NCI-H1436 (cell line): ENCODE results near the gene NDUFB10.

ENCODE experiments used
- DNase-seq: peaks from one replicate; lab custom pipeline; 2025; lab: John Stamatoyannopoulos, UW

NDUFB10 gene

DNA sequence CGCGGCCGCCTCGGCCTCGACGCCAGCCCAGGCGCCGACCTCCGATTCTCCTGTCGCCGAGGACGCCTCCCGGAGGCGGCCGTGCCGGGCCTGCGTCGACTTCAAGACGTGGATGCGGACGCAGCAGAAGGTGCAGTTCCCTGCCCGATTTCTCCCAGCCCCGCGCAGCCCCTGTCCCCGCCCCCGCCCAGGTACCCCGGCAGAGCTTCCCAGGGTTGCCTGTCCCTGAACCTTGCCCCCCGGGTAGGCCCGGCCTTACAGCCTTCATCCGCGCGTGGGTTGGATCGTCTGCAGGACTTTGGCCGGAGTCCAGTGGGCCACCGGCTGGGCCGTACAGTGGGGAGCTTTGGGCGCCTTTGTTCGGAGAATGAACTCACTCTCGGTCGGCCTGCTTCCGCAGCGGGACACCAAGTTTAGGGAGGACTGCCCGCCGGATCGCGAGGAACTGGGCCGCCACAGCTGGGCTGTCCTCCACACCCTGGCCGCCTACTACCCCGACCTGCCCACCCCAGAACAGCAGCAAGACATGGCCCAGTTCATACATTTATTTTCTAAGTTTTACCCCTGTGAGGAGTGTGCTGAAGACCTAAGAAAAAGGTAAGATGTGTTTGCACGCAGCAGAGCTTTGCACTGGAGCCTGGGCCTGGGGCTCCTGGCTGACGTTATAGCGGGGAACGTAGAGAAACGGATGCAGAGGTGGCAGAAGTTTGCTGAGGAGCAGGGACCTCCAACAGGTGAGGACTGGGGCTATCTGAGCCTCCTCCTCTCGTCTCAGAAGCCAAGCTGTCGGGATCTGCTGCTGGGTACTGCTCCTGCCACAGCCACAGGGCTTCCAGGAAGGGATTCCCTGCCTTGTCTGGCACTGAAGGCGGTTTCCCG is 25.2 kb downstream of the NDUFB10 start:
- DNase-seq, result no peak

DNA sequence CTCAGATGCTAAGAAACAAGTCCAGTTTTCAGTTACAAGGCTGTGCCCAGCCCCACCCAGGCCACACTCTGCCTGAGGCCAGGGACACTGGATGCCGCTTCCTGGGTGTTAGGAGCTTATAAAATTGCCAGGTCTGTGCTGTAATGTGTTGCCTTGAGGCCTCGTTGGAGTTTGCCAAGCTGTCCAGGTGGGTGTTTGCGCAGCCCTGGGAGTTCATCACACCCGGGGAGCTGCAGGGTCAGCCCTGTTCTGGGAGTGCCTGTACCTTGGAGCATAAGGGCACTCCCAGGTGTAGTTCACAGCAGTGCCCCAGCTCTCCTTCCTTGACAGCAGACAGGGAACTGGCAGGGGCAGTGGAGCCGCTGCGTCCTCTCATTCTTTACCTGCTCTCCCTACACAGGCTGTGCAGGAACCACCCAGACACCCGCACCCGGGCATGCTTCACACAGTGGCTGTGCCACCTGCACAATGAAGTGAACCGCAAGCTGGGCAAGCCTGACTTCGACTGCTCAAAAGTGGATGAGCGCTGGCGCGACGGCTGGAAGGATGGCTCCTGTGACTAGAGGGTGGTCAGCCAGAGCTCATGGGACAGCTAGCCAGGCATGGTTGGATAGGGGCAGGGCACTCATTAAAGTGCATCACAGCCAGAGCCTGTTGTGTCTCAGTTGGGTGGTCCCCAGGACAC is 26.3 kb downstream of the NDUFB10 start:
- no peak for DNase-seq

- DNase-seq, result no peak
Observed at GRCh38 chr16:1987198-1987597, 27.9 kb downstream of the NDUFB10 start.

GRCh38 chr16:1989209-1990100 is 30.1 kb downstream of the NDUFB10 start, which contains the start of gene SYNGR3:
Gene SYNGR3 (plus strand): TSS chr16:1989970. CDS start chr16:1990103, 133 bp downstream.
- DNase-seq, result no peak

DNA sequence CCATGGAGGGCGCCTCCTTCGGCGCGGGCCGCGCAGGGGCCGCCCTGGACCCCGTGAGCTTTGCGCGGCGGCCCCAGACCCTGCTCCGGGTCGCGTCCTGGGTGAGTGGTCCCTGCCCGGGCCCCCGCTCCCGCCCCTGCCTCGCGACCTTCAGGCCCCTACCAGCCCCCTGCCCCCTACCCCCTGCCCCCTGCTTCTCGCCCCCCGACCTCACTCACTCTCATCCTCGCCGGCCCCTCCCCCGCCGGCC is 30.7 kb downstream of the NDUFB10 start:
- no peak for DNase-seq

- peak; percentile 47 for DNase-seq
Observed at GRCh38 chr16:1990351-1991134, 31.2 kb downstream of the NDUFB10 start.

GRCh38 chr16:1991135-1991551 is 31.8 kb downstream of the NDUFB10 start:
- no peak for DNase-seq

DNA sequence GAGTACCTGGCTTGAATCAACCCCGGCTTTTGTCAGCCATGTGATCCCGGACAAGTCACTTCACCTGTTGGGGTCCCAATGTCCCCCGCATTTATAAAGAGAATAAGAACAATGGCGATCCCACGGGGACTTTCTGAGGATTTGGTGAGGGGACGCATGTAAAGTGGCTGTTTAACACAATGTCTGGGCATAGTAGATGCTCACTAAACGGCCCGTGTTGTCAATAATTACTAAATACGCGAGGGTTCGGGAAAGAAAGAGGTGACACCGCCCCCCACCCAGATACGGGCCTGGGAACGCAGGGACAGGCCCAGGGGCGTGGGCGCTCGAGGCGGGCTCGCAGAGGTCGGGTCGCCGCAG is 32.2 kb downstream of the NDUFB10 start:
- no peak for DNase-seq

GRCh38 chr16:1991948-1992703 is 32.8 kb downstream of the NDUFB10 start:
- no peak for DNase-seq

DNA sequence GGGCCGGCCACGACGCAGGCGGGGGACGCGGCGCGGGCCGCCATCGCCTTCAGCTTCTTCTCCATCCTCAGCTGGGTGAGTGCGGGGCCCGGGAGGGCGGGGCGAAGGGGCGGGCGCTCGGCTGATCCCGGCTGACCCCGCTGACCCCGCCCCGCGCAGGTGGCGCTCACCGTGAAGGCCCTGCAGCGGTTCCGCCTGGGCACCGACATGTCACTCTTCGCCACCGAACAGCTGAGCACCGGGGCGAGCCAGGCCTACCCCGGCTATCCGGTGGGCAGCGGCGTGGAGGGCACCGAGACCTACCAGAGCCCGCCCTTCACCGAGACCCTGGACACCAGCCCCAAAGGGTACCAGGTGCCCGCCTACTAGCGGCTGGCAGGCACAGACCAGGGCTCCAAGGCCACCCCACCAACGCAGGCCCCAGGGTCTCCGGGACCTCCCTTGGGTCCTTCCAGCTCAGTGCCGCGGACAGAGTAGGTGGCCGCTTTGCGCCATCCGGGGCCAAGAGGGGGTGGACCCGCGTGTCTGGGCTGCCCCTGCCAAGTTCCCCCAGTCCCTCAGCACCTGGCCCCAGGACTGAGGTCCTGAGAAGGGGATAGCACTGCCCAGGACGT is 33.5 kb downstream of the NDUFB10 start:
- DNase-seq, result no peak

- DNase-seq, result no peak
Observed at GRCh38 chr16:1993731-1994131, 34.4 kb downstream of the NDUFB10 start.

DNA sequence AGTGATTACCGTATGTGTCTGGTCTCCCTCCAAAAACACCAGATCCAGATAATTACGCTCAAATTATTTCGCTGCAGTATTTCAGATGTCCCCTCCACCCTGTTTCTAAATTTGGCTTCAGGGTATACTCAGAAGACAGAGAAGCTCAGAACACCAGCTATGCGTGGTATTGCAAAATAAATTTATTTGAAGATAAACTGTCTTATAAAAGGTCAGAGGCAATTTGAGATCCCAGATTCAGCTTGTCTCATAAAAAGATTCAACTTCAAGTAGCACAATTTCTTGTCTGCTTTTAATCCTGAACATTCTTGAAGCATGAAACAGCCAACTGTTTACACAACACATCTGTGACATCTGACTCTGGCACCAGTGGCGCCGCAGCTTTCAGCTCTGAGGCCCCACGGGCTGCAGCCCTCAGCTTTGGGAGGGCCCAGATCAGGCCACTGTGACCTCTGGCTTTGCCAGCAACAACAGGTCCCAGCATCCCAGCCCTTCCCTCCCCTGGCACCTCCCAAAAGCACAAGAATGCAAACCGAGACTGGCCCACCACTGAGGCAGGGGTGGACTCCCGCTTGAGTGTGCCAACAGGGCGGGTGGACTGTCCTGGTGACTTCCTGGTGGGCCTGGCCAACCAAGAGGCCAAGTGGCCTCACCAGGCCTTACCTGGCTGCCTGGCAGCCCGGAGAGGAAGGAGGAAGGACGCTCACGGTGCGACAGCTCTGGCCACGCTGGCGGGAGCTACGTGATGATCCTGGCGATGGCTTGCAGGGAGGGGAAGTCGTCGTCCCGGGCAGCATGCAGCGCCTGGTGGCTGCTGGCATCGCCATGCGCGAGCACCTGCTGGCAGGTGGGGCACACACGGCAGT is 38.4 kb downstream of the NDUFB10 start:
- no peak for DNase-seq

DNA sequence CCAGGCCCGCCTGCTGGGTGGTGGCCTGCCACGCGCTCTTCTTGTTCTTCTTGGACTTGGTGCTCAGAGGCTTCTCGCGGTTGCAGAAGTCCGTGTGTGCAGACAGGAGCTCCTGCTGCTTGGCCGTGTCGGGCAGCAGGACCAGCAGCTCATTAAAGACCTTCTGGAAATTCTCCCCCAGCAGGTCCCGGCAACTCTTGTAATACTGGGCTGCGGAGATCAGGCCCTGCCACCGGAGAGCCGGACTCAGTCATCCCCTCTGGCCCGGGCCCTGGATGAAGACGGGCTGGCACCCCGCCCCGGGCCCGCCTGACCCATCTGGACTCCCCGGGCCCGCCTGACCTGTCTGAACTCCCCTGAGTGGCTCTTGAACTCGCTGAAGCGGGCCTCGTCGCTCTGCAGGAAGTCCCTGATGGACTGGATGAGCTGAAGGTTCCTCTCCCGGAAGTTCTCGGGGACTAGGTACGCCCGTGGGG is 39.1 kb downstream of the NDUFB10 start:
- DNase-seq, result no peak

DNA sequence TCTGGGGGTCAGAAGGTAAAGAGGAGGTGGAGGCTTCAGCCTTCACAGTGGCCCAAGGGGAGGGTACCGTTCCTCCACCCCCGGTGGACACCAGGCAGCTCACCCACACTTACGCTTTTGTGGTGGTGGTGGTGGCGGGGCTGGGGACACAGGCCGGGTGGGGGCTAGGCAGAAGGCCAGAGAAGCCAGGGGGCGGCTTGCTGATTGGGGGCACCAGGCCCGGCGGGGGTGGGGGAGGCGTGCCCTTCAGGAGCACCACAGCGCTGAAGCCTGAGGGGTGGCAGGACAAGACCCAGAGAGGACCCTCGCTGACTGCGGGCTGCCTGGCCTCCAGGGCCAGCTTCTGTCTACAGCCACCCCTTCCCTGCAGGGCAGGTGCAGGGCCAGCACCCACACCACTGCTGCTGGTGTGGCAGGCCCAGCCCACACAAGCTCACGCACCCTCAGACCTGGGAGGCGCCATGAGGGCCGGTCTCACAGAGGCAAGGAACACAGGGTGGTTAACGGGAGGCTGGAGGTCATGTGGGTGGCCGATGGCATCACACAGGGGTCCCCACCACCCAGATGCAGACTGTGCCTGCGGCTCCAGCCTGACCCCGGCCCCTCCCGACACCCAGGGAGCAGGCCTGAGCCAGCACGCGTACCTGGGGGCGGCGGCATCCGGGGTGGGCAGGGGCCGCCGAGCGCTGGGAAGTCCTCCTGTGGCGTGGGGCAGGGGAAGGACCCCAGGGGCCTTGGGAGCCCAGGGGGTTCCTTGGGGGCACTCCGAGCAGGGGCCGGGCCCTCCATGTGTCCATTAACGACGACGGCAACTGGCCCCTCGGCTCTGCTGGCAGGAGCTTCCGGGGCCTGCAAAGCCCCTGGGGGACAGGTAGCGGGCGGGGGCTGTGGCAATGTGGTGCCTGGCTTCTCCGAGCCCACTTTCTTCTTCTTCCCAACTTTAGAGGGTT is 39.8 kb downstream of the NDUFB10 start:
- no peak for DNase-seq

DNA sequence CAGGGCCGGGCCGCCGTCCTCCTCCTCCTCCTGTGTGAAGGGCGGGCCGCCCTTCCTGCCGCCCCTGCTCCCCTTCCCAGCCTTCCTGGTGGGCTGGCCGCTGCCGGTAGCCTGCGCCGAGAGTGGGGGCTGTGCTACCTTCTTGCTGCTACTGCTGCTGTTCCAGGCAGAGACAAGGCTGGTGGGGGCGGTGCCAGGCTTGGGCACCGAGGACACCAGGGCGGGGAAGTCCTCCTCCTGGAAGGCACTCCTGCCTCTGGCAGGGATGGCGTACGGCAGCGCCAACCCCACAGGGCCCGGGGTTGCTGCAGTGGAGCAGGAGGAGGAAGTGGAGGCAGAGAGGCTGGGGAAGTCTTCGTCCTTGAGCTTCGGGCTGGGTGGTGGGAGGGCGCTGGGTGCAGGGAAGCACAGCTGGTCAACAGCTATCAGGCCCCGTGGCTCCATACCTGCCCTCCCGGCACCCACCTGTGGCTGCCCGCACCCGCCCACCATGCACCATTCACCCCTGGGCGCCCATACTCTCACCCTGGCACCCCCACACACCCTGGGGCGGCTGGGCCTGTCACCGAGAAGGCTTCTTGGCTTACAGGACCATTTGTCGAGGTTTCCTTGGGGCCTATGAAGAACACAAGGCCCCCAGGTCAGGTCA is 40.7 kb downstream of the NDUFB10 start:
- DNase-seq, result no peak

GRCh38 chr16:2001035-2001434 is 41.7 kb downstream of the NDUFB10 start:
- DNase-seq, result no peak

DNA sequence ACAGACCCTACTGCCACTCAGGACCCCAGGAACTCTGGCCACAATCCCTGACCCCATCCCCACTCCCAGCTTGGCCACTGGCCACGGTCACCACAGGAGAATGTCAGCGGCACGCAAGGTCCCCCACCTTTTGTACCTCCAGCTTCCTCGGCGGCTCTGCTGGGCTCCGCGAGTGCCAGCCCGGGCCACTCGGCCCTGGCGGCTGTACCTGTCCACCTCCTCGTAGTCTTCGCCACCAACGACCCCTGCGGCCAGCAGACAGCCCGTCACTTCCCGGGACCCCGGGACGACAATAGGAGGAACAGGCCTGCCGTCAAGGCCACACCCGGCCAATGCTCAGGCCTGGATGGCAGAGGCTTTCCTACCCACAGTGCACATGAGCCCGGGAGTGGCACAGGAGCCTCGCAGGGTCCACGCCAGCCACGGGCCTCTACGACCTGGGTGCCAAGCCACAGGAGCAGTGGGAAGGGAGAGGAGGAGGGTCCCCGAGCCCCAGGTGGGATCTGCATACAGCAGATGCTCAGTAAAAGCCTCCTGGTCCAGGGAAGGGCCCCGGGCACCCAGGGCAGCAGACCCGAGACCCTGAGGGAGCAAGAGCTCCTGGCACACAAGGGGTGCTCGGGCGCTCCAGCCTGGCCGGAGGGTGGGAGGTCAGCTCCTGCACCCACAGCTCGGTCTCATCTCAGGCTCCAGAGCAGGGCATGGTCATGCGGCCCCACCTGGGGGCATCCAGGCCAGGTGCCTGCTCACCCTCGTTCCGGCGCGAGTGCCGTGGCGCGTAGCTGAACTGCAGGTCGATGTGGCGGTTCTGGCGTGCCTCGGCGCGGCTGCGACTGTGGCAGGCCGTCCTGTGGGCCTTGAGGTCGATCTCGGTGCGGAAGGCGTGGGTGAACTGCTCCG is 42.4 kb downstream of the NDUFB10 start:
- DNase-seq, result no peak
